GM23338 (cell line): Measurements from ENCODE around the gene TTC28. TPM values are rescaled to one million over a fixed set of nuclear protein-coding genes. Genes with fewer than 3 reads are reported as not detected.

Experiments
- ATAC-seq: fragments of 200-7000 bp; cut with Tn5 transposase; 3 replicates; pipeline ENCODE4 v1.9.1; 2020
- DNase-seq: peaks from one replicate; pipeline ENCODE4 v3.0.0-alpha.2; 2015; ENCODE audit warnings: low spot score
- H2AFZ ChIP-seq: fragments of 200-600 bp; sonication (generic); 2 replicates; pipeline ENCODE4 v1.8.0; 2016; ENCODE audit warnings: antibody characterized with exemption, mild to moderate bottlenecking, moderate library complexity
- H3F3A ChIP-seq: fragments of 200-600 bp; sonication (generic); replicated peaks from 2 replicates; pipeline ENCODE4 v1.8.0; 2017; ENCODE audit warnings: antibody characterized with exemption, mixed run types, low read depth
- H3K27ac ChIP-seq: fragments of 200-600 bp; sonication (generic); 2 replicates; pipeline ENCODE4 v1.6.1; 2016; ENCODE audit warnings: low read depth
- H3K27me3 ChIP-seq: fragments of 200-600 bp; sonication (generic); 2 replicates; pipeline ENCODE4 v1.8.0; 2016; ENCODE audit warnings: mild to moderate bottlenecking, mixed run types, moderate library complexity; ENCODE audit not compliant: insufficient read depth
- H3K36me3 ChIP-seq: fragments of 200-600 bp; sonication (generic); 2 replicates; pipeline ENCODE4 v1.8.0; 2016; ENCODE audit warnings: mild to moderate bottlenecking; ENCODE audit not compliant: insufficient read depth
- H3K4me1 ChIP-seq: fragments of 200-600 bp; sonication (generic); 2 replicates; pipeline ENCODE4 v1.8.0; 2016; ENCODE audit warnings: mild to moderate bottlenecking, moderate library complexity; ENCODE audit not compliant: insufficient read depth
- H3K4me2 ChIP-seq: fragments of 200-600 bp; sonication (generic); 2 replicates; pipeline ENCODE4 v1.7.1; 2017; ENCODE audit warnings: mixed run types
- H3K4me3 ChIP-seq: fragments of 200-600 bp; sonication (generic); 2 replicates; pipeline ENCODE4 v1.6.1; 2016; ENCODE audit warnings: mixed run types
- H3K79me2 ChIP-seq: fragments of 200-600 bp; sonication (generic); replicated peaks from 2 replicates; pipeline ENCODE4 v1.8.0; 2017; ENCODE audit warnings: mild to moderate bottlenecking; ENCODE audit not compliant: insufficient read depth
- H3K9me2 ChIP-seq: fragments of 200-600 bp; sonication (generic); 2 replicates; pipeline ENCODE4 v1.8.0; 2017; ENCODE audit not compliant: insufficient read depth
- H4K20me1 ChIP-seq: fragments of 200-600 bp; sonication (generic); replicated peaks from 2 replicates; pipeline ENCODE4 v1.8.0; 2017; ENCODE audit warnings: mild to moderate bottlenecking; ENCODE audit not compliant: insufficient read depth
- H3K27ac Mint-ChIP-seq: 2 replicates; pipeline ENCODE4 v1.8.0; 2020; ENCODE audit warnings: inconsistent platforms, mild to moderate bottlenecking, moderate library complexity, mixed read lengths
- H3K27me3 Mint-ChIP-seq: 3 replicates; pipeline ENCODE4 v1.8.0; 2022; ENCODE audit warnings: low read depth, mild to moderate bottlenecking, moderate library complexity, mixed read lengths, inconsistent platforms; ENCODE audit not compliant: insufficient read depth, poor library complexity
- H3K36me3 Mint-ChIP-seq: 3 replicates; pipeline ENCODE4 v1.8.0; 2021; ENCODE audit warnings: low read depth, mild to moderate bottlenecking, inconsistent platforms, moderate library complexity, mixed read lengths
- H3K4me1 Mint-ChIP-seq: 3 replicates; pipeline ENCODE4 v1.8.0; 2020; ENCODE audit warnings: mild to moderate bottlenecking, inconsistent platforms, mixed read lengths
- H3K4me3 Mint-ChIP-seq: 3 replicates; pipeline ENCODE4 v1.8.0; 2021; ENCODE audit warnings: moderate library complexity, mild to moderate bottlenecking, inconsistent platforms, mixed read lengths
- H3K9me3 Mint-ChIP-seq: 3 replicates; pipeline ENCODE4 v1.8.0; 2020; ENCODE audit warnings: moderate library complexity, mild to moderate bottlenecking, inconsistent platforms, mixed read lengths
- CTCF ChIP-seq, 2 experiments: fragments of 200-600 bp in 1 of 2; sonication (generic) in 1 of 2; conservative IDR thresholded peaks; 2 replicates each; pipeline versions ENCODE4 v1.5.1 to v1.6.1; 2016 to 2017; ENCODE audit warnings: antibody characterized with exemption in 2 of 2, low read depth in 2 of 2, mild to moderate bottlenecking in 2 of 2, moderate library complexity in 1 of 2
- ETS1 ChIP-seq: IDR thresholded peaks from 2 replicates; pipeline ENCODE4 v1.6.1; 2016; ENCODE audit warnings: antibody characterized with exemption
- EZH2 ChIP-seq: fragments of 200-600 bp; sonication (generic); IDR thresholded peaks from one replicate; pipeline ENCODE4 v1.8.0; 2017; ENCODE audit warnings: antibody characterized with exemption, mild to moderate bottlenecking, low read depth; ENCODE audit not compliant: unreplicated experiment
- EZH2phosphoT487 ChIP-seq: fragments of 200-600 bp; sonication (generic); IDR thresholded peaks from one replicate; pipeline ENCODE4 v1.8.1; 2018; ENCODE audit warnings: antibody characterized with exemption; ENCODE audit not compliant: unreplicated experiment
- JUNB ChIP-seq: IDR thresholded peaks from one replicate; pipeline ENCODE4 v1.6.1; 2016; ENCODE audit warnings: antibody characterized with exemption; ENCODE audit not compliant: unreplicated experiment
- NANOG ChIP-seq: IDR thresholded peaks from 2 replicates; pipeline ENCODE4 v1.6.1; 2016; ENCODE audit warnings: antibody characterized with exemption, borderline replicate concordance
- POLR2AphosphoS5 ChIP-seq: IDR thresholded peaks from 2 replicates; pipeline ENCODE4 v1.6.1; 2016; ENCODE audit warnings: antibody characterized with exemption, low read depth
- STAT1 ChIP-seq: IDR thresholded peaks from one replicate; pipeline ENCODE4 v1.6.1; 2016; ENCODE audit warnings: antibody characterized with exemption; ENCODE audit not compliant: unreplicated experiment
- ZNF114 ChIP-seq: fragments of 250-450 bp; sonication (Bioruptor Pico); IDR thresholded peaks from 2 replicates; pipeline ENCODE4 v1.5.0; 2020; ENCODE audit warnings: mild to moderate bottlenecking, moderate library complexity
- ZNF331 ChIP-seq: fragments of 250-450 bp; sonication (Bioruptor Pico); IDR thresholded peaks from 2 replicates; pipeline ENCODE4 v1.5.0; 2020; ENCODE audit warnings: low read depth, mild to moderate bottlenecking, moderate library complexity
- polyA plus RNA-seq: library from polyadenylated mRNA; unstranded; fragments of >200 nt; fragmentation: Nextera tagmentation; extraction: Ambion mirVana; gene quantifications from 2 replicates; pipeline ENCODE4 v1.2.1, GENCODE V29; 2016
- total RNA-seq: library from RNA; depleted of rRNA; stranded (reverse); fragments of >200 nt; shearing (Covaris generic); gene quantifications from 2 replicates; pipeline ENCODE4 v1.2.3, GENCODE V29; 2014
- TF ChIP-seq, protein P1 (sequence below): IDR thresholded peaks from one replicate; pipeline ENCODE4 v1.6.1; 2018; ENCODE audit warnings: antibody characterized with exemption; ENCODE audit not compliant: unreplicated experiment

Gene TTC28
- total and polyA plus RNA-seq, 2 experiments from 2014 or later: 4.5 to 16.1 TPM

DNA sequence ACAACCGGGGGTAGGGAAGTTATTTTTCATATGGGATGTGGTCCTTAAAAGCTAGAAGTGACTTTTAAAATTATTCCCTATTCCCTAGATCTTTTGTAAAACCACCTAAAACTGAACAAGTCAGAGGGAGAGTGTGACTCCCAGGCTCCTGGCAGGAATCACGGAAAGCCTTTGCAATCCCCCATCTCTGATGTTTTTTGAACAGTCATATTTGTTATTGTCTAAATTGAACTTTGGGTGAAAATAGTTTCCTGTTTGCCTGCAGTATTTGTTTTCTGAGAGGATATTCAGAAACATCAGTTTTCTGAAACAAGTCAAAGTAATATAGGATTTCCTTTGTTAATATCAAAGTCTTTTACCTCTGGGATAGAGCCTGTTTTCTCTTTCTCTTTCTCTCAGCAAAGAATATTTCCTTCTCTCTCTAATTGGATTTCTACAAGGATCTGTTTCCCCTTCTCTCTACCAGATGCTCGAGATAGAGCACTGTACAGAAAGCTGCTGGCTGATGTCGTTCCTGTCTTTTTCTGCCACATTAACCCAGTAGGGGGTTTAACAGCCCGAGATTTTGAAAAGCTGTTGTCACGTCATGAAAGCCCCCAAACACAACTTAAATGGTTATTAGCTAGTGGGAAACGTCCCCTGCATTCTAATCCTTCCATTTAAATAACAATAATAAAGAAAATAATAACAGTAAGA lies 628.4 kb downstream of the TTC28 start:
- Mint-ChIP-seq H3K4me1 (peaks cover 10% of the 10 kb centered on the region; the same call in 2 of the 3 replicates), H3K27ac (no peak overlapping the region), H3K36me3 (no peaks in the 10 kb centered on the region), H3K4me3 (no peak overlapping the region), H3K9me3 (no peaks in the 10 kb centered on the region), H3K27me3 (no peaks in the 10 kb centered on the region)
- Histone ChIP-seq H3K4me1 (no peaks in the 10 kb centered on the region; the same call in 1 of the 2 replicates), H3K27ac (no peak overlapping the region), H4K20me1 (no peaks in the 10 kb centered on the region; the same call in 1 of the 2 replicates), H3K27me3 (no peaks in the 10 kb centered on the region), H3K36me3 (no peaks in the 10 kb centered on the region), H2AFZ (no peak overlapping the region), H3K79me2 (no peaks in the 10 kb centered on the region), H3F3A (no peaks in the 10 kb centered on the region), H3K4me2 (no peak overlapping the region), H3K9me2 (no peaks in the 10 kb centered on the region), H3K4me3 (no peak overlapping the region)
- no peak for DNase-seq
- ATAC-seq: no peak
- TF ChIP-seq EZH2phosphoT487: no peak

DNA sequence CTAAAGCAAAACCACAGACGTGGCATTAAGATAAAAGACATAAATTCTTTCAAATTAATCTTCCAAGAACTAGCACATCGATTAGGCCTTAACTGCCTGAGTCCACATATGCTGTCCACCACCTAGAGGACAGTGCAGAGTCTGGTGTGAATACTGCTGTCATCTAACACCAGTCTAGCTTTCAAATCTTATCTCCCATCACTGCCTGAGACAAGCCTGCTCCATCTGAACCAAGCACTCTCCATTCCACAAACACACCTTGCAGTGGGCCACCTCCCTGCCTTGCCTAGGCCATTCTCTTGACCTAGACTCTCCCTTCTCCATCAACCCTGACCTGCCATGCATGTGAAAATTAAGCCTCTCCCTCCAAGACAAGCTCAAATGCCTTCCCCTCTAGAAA lies 631.1 kb downstream of the TTC28 start:
- no peak overlapping the region for H3K27ac ChIP-seq
- no peaks in the 10 kb centered on the region for H3K36me3 ChIP-seq
- H3K79me2 ChIP-seq: no peaks in the 10 kb centered on the region
- Mint-ChIP-seq H3K4me1 (peaks cover 10% of the 10 kb centered on the region; the same call in 2 of the 3 replicates), H3K4me3 (no peak overlapping the region), H3K27me3 (no peaks in the 10 kb centered on the region), H3K9me3 (no peaks in the 10 kb centered on the region), H3K36me3 (no peaks in the 10 kb centered on the region), H3K27ac (no peak overlapping the region)
- no peaks in the 10 kb centered on the region; the same call in 1 of the 2 replicates for H4K20me1 ChIP-seq
- H3F3A ChIP-seq: no peaks in the 10 kb centered on the region
- H3K4me1 ChIP-seq: no peaks in the 10 kb centered on the region; the same call in 1 of the 2 replicates
- ATAC-seq (no peak), DNase-seq (no peak)
- no peak overlapping the region for H2AFZ ChIP-seq
- no peaks in the 10 kb centered on the region for H3K27me3 ChIP-seq
- no peak for TF ChIP-seq EZH2
- TF ChIP-seq EZH2phosphoT487: no peak
- no peak for TF ChIP-seq ZNF114 (CRISPR knock-in tag)
- no peaks in the 10 kb centered on the region for H3K9me2 ChIP-seq
- no peak overlapping the region for H3K4me3 ChIP-seq
- H3K4me2 ChIP-seq: no peak overlapping the region

DNA sequence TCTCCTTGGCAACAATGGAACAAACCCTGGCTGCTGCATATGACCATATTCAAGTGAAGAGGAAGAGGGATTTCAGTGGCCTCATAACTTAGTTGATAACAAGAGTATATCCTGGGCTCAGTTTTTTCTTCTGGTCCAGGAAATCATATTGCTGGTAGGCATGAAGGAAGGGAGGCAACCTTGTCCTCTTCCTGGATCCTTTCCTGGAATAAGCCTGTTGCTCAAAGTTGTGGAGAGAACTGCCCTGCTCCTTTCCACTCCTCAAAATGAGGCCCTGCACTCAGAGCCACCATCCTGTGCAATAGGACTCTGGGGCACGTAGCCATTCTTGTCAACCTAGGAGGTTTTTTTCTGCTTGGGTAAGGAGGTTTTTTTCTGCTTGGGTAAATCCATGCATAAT lies 631.9 kb downstream of the TTC28 start:
- Histone ChIP-seq H3K36me3 (no peaks in the 10 kb centered on the region), H3K4me2 (no peak overlapping the region), H3K27me3 (no peaks in the 10 kb centered on the region), H2AFZ (no peak overlapping the region), H4K20me1 (no peaks in the 10 kb centered on the region; the same call in 1 of the 2 replicates), H3K27ac (no peak overlapping the region), H3K9me2 (no peaks in the 10 kb centered on the region), H3K79me2 (no peaks in the 10 kb centered on the region), H3K4me1 (no peaks in the 10 kb centered on the region; the same call in 1 of the 2 replicates), H3F3A (no peaks in the 10 kb centered on the region), H3K4me3 (no peak overlapping the region)
- Mint-ChIP-seq H3K27me3 (no peaks in the 10 kb centered on the region), H3K4me3 (no peak overlapping the region), H3K9me3 (no peaks in the 10 kb centered on the region), H3K27ac (no peak overlapping the region), H3K4me1 (peaks cover 8% of the 10 kb centered on the region; the same call in 2 of the 3 replicates), H3K36me3 (no peaks in the 10 kb centered on the region)
- ATAC-seq (no peak), DNase-seq (no peak)
- TF ChIP-seq CTCF (conservative IDR thresholded peaks at IDR 0.05; ENCODE audit: low read depth in 2 of 2) (no peak), ETS1 (no peak), ZNF331 (CRISPR knock-in tag) (no peak), EZH2 (no peak), NANOG (no peak), POLR2AphosphoS5 (no peak), EZH2phosphoT487 (no peak), STAT1 (no peak), JUNB (no peak)
- TF ChIP-seq, protein P1, sequence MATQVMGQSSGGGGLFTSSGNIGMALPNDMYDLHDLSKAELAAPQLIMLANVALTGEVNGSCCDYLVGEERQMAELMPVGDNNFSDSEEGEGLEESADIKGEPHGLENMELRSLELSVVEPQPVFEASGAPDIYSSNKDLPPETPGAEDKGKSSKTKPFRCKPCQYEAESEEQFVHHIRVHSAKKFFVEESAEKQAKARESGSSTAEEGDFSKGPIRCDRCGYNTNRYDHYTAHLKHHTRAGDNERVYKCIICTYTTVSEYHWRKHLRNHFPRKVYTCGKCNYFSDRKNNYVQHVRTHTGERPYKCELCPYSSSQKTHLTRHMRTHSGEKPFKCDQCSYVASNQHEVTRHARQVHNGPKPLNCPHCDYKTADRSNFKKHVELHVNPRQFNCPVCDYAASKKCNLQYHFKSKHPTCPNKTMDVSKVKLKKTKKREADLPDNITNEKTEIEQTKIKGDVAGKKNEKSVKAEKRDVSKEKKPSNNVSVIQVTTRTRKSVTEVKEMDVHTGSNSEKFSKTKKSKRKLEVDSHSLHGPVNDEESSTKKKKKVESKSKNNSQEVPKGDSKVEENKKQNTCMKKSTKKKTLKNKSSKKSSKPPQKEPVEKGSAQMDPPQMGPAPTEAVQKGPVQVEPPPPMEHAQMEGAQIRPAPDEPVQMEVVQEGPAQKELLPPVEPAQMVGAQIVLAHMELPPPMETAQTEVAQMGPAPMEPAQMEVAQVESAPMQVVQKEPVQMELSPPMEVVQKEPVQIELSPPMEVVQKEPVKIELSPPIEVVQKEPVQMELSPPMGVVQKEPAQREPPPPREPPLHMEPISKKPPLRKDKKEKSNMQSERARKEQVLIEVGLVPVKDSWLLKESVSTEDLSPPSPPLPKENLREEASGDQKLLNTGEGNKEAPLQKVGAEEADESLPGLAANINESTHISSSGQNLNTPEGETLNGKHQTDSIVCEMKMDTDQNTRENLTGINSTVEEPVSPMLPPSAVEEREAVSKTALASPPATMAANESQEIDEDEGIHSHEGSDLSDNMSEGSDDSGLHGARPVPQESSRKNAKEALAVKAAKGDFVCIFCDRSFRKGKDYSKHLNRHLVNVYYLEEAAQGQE: no peak
